ENCODE measurements around the gene SYK.

The SYK gene

GRCh38 chr9:90909747-90910283 is 108.2 kb downstream of the SYK start:
- no peak for DNase-seq

- DNase-seq = no peak
Observed at GRCh38 chr9:90914196-90914595, 112.6 kb downstream of the SYK start.

- DNase-seq = peak; percentile 31 to 35
Observed at GRCh38 chr9:90914868-90915483, 113.4 kb downstream of the SYK start.

GRCh38 chr9:90915693-90916092 is 114.1 kb downstream of the SYK start:
- no peak for DNase-seq

- no peak for DNase-seq
Observed at GRCh38 chr9:90916147-90916734, 114.6 kb downstream of the SYK start.

- DNase-seq = no peak
Observed at GRCh38 chr9:90919883-90920282, 118.3 kb downstream of the SYK start.

GRCh38 chr9:90921104-90921503 is 119.5 kb downstream of the SYK start:
- no peak for DNase-seq

DNA sequence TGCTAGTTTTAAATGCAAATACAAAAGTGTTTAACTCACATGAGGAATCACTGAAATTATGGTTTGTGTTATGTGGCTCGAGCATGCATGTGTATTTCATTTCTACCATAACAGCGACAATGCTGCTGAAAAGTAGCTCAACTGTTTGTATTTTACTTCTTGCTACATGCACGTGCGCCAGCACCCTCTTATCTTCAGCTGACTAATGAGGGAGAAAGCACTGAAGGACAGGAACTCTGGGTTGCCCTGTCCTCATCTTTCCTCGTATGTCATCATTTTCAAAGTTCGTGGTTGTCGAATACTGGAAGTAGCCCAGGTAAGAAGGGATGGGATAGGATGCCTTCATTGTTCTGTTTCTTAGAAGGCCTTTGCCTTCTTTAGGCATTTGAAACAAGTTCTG is 120.3 kb downstream of the SYK start:
- no peak for DNase-seq

DNA sequence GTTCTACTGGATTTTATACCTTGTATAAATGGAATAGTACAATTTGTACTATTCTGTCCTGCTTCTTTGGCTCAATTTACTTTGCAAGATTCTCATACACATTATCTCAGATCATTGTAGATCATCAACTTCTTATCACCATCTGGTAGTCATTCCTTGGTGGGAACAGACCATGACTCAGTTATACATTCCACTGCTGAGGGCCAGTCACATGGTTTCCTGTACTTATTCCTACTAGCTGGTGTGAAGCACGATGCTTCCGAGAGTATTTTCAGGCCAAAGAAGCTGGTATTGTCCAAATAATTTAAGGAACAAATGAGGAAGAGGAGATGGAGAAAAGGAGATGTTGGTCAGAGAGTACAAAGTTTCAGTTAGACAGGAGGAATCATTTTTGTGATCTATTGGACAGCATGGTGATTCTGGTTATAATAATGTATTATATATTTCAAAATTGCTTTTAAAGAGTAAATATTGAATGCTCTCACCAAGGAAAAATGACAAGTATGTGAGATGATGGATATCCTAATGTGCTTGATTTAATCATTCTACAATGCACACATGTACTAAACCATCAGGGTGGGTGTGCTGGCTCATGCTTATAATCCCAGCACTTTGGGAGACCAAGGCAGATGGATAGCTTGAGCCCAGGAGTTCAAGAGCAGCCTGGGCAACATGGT is 124.1 kb downstream of the SYK start:
- DNase-seq = no peak

DNA sequence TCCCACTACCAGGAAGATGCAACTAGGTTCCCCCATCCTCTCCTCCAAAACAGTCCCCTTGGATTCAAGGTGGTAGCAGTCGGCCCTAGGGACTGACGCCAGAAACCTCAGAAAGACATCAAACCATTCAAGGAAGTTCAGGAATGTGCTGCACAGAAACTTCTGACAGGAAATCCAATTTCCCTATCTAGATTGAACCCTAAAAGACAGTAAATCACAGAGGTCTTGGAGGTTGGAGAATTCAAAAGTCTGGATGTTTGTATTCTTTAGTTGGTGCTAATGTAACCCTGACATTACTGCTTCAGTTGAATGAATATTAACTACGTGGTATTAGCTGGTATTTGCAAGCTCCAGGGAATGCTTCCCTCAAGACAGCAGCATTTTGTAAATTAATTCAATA is 125.3 kb downstream of the SYK start:
- DNase-seq = no peak

DNA sequence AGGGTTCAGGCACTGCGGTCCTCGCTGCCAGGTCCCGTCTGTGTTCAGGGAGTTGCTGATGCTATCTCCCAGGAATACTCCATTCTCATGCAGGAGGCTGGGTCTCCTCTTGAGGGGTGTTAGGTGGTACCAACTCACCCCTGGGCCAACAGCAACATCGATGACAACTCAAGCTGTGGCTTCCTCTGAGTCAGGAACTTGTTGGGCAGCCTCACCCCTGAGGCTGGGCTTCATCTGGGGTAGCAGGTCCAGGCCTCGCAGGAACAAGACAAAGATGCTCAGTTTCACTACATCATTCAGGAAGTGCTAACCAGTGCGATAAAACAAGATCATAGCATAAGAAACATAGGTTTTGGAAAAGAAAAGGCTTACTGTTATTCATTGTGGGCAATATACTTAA is 125.9 kb downstream of the SYK start:
- DNase-seq = no peak

DNA sequence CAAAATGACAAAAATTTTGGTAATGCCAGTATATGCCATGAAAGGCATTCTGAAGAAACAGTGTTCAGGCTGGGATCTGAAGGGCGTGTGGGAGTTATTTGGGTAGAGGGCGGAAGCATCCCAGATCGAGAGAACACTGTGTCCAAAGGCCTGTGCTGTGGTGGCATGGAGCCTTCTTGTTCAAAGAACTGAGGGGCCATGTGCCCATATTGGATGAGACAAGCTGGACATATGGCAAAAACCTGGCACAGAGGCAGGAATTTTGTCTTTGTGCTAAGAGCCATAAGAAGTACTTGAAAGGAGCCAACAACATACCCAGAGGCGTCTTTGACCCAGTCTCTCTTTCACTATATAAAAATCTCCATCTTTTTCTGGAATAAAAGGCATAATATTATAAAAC is 128.0 kb downstream of the SYK start:
- DNase-seq = no peak

DNA sequence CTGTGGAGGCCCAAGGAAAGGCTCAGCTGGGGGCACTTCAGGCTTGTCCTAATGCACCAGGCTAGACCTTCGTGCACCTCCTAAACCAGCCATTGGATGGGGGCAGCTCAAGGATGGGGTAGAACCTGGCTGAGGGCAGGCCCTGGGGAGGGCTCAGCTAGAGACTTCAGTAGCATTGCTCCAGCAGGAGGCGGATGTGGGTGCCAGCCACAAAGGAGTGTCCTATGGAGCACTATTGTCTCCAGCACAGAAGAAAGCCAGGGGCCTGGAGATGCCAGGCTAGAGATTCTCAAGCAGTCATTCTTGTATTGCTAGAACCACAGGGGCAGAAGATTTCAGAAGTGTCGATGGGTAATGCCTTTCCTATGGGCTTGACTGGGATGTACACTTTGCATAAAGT is 131.8 kb downstream of the SYK start:
- DNase-seq = no peak

DNA sequence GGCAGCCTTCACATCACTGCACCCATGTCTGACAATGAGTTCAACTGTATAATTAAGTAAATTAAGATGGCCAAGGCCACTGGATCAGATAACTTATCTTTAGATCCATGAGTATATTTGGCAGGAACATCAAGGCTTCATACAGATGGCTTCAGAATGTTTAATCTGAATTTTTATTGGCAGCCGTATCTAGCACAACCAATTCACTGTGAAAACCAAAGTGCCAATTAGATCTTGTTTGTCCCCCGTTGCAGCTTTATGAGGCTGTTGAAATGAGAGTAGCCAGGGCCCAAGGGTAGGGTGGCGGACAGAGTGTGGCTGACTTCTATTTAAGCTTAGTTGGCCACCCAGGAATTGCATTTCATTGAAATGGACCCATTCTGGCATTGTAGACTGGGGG is 137.7 kb downstream of the SYK start:
- no peak for DNase-seq

DNA sequence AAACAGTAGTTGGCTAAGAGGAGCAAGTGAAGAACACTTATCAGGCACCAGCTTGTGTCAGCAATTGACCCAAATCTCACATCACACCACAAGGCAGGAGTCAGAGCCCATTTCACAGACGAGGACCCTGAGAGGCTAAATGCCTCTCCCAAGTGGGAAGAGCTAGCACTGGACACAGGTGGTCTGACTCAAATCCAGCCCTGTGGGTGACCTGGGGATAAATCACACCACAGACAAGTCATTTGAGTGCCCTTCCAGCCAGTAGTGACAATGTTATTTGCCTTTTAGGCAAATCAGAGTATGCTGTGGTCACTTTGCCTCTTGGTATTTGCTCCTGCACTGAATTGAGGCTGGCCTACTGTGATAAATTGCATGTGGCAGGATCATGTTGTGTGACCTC is 138.7 kb downstream of the SYK start:
- no peak for DNase-seq

DNA sequence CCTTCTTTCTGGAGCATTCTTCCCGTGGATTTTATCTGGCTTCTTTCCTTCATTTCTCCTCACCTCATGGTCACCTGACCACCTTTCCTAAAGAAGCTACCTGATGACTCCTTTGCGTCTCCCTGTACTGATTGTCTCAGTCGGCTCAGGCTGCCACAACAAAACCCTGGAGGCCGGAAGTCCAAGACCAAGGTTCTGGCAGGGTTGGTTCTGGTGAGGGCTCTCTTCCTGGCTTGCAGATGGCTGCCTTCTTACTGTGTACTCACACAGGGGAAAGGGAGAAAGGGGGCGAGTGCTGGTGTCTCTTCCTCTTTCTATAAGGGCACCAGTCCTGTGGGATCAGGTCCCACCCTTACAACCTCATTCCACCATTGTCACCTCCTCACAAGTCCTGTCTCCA is 140.0 kb downstream of the SYK start:
- no peak for DNase-seq

DNA sequence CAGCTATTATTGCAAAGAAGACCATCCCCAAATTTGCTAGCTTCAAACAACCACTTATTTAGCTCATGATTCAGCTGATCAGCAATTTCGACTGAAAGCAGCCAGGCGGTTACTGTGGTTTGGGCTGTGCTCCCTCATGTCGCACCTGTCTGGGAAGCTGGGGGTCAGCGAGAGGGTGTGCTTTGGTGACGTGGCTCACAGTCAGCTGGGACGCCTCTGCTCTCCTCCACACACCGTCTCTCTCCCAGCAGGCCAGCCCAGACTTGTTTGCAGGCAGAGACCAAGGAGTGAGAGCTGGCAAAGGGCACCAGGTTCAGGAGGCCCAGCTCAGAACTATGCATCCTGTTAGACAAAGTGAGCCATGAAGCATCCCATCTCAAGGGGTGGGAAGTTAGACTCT is 140.9 kb downstream of the SYK start:
- DNase-seq = no peak

GRCh38 chr9:90943341-90943740 is 141.7 kb downstream of the SYK start:
- no peak for DNase-seq

DNA sequence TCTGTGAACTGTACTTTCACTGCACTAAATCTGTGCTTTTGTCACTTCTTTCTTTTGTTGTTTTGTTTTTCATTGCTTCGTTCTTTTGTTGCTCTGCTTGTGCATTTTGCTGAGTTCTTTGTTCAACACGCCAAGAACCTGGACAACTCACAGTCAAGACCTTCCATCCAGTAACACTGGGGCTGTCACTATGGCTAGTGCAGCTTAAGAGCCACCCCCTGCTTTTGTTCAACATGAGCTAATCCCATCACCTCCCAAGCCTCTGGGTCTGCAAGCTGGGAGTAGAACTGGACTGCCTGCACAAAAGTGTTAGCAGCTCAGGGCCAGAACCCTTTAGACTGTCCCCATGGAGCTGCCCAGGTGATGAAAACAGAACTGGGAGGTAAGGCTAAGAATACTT is 143.7 kb downstream of the SYK start:
- DNase-seq = no peak

- no peak for DNase-seq
Observed at GRCh38 chr9:90946982-90947381, 145.4 kb downstream of the SYK start.

Data from bone marrow (tissue), 2 donors.